SU-DHL-6 (cell line): ENCODE measurements around the gene PHKB.

Experiments
- CTCF ChIP-seq: fragments of 200-600 bp; sonication (generic); IDR thresholded peaks from one replicate; pipeline ENCODE4 v1.5.1; 2017; ENCODE audit warnings: antibody characterized with exemption, mild to moderate bottlenecking, low read length, moderate library complexity; ENCODE audit not compliant: insufficient read depth, poor library complexity, severe bottlenecking
- EZH2phosphoT487 ChIP-seq: fragments of 200-600 bp; sonication (generic), shearing (Covaris generic); conservative IDR thresholded peaks from 2 replicates; pipeline ENCODE4 v1.6.1; 2018; ENCODE audit warnings: mild to moderate bottlenecking, antibody characterized with exemption, low read length, moderate library complexity, mixed read lengths

- TF ChIP-seq CTCF, result no peak
- TF ChIP-seq EZH2phosphoT487, result no peak
These were observed 115.9 kb downstream of the PHKB start for GRCh38 chr16:47577029-47577428.
